Measurements from ENCODE around the gene TRIM32.

DNA sequence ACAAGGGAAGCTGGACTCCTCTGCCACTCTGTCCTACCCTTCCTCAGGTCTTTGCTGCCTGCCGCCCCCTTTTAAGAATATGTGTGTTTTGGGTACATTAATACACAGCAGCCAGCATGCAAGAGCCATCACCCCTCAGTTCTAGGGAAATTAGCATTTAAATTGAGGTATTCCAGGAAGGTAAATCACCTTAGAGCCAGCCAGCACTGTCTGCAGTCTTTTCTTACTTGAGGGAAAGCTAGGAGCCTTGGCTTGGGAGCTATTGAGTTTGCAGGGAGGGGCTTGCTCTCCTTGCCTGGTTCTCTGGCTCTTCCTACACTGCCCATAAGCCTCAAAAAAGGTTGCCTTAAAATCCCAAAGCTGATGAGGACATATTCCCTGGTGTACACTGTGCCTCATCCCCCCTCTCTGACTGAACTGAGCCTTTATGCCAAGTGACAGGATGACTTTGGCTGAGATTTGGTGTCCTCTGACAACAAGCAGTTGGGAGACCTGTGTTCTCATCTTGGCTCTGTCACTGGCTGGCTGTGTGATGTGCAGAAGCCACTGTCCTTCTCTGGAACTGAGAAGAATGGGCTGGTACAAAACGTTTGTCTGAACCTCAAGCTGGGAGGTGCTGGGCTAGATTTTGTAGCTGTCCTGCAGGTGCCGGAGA is 54.1 kb downstream of the TRIM32 start:
- no peak for TF ChIP-seq ZNF138 (tag by site-specific recombination; IDR thresholded peaks at IDR 0.05; ENCODE audit: borderline replicate concordance)
- no peak for TF ChIP-seq ZNF654 (tag by site-specific recombination; IDR thresholded peaks at IDR 0.05; ENCODE audit: low read depth)
- TF ChIP-seq ZNF211 (tag by site-specific recombination; IDR thresholded peaks at IDR 0.05; ENCODE audit: low read depth), result no peak
- no peak for TF ChIP-seq ZNF274 (IDR thresholded peaks at IDR 0.05; ENCODE audit: low read length)
- TF ChIP-seq ZNF274 (tag by site-specific recombination; IDR thresholded peaks at IDR 0.05; ENCODE audit: borderline replicate concordance), result no peak
- TF ChIP-seq, protein P1, sequence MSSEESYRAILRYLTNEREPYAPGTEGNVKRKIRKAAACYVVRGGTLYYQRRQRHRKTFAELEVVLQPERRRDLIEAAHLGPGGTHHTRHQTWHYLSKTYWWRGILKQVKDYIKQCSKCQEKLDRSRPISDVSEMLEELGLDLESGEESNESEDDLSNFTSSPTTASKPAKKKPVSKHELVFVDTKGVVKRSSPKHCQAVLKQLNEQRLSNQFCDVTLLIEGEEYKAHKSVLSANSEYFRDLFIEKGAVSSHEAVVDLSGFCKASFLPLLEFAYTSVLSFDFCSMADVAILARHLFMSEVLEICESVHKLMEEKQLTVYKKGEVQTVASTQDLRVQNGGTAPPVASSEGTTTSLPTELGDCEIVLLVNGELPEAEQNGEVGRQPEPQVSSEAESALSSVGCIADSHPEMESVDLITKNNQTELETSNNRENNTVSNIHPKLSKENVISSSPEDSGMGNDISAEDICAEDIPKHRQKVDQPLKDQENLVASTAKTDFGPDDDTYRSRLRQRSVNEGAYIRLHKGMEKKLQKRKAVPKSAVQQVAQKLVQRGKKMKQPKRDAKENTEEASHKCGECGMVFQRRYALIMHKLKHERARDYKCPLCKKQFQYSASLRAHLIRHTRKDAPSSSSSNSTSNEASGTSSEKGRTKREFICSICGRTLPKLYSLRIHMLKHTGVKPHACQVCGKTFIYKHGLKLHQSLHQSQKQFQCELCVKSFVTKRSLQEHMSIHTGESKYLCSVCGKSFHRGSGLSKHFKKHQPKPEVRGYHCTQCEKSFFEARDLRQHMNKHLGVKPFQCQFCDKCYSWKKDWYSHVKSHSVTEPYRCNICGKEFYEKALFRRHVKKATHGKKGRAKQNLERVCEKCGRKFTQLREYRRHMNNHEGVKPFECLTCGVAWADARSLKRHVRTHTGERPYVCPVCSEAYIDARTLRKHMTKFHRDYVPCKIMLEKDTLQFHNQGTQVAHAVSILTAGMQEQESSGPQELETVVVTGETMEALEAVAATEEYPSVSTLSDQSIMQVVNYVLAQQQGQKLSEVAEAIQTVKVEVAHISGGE (tag by site-specific recombination; conservative IDR thresholded peaks at IDR 0.05; ENCODE audit: low read depth), result no peak

Measured in HEK293 (cell line).